SH-SY5Y (cell line): ENCODE results near the gene VWA3B.

Experiments used
- GATA2 ChIP-seq: IDR thresholded peaks from 2 replicates; pipeline ENCODE4 v1.6.1; 2011; ENCODE audit warnings: mild to moderate bottlenecking, low read depth, low read length
- GATA3 ChIP-seq: IDR thresholded peaks from 2 replicates; pipeline ENCODE4 v1.6.1; 2011; ENCODE audit warnings: low read depth, mild to moderate bottlenecking, low read length, moderate library complexity

DNA sequence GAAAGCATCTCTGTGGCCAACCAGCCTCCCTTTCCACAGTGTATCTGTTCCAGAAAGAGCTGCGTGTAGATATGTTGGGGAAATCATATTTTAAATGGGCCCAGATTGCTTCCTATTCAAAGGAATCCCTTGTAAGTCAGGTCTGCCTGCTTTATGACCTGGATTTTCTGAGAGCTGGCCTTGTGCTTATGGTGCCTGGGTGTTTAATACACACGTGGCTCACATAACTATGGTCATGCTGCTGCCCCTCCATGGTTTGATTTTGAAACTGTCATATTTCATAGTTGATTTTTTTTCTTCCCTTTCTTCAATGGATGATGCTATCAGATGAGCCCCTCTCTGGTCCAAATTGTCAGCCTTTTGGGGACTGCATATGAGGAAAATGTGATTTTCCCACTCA, 147.8 kb downstream of the VWA3B start:
- TF ChIP-seq GATA2 (no peak), GATA3 (no peak)
